CD4-positive, alpha-beta T cell treated with Interleukin-17A for 1 hour (primary cell): ENCODE measurements around the gene JAKMIP3.
"Not testable (repeated sequence)": the region's sequence is repeated elsewhere in the genome, so short reads cannot be mapped to it uniquely, and the experiment has no call there.

ENCODE experiments used
- DNase-seq: peaks from one replicate; pipeline ENCODE4 v3.0.0-alpha.2; 2020

JAKMIP3 gene

GRCh38 chr10:132068431-132069121, 2.8 kb downstream of the JAKMIP3 start:
- DNase-seq, result no peak

GRCh38 chr10:132069122-132069848, 3.5 kb downstream of the JAKMIP3 start:
- no peak for DNase-seq

GRCh38 chr10:132069849-132070182, 4.1 kb downstream of the JAKMIP3 start:
- DNase-seq, result no peak

- no peak for DNase-seq
Measured at GRCh38 chr10:132070724-132071123, 5.0 kb downstream of the JAKMIP3 start.

- DNase-seq, result no peak
Measured at GRCh38 chr10:132071667-132072066, 5.9 kb downstream of the JAKMIP3 start.

- no peak for DNase-seq
Measured at GRCh38 chr10:132075909-132076577, 10.3 kb downstream of the JAKMIP3 start.

- no peak for DNase-seq
Measured at GRCh38 chr10:132076578-132077081, 10.9 kb downstream of the JAKMIP3 start.

- no peak for DNase-seq
Measured at GRCh38 chr10:132077091-132077490, 11.3 kb downstream of the JAKMIP3 start.

- no peak for DNase-seq
Measured at GRCh38 chr10:132078746-132079345, 13.1 kb downstream of the JAKMIP3 start.

GRCh38 chr10:132084384-132084783, 18.6 kb downstream of the JAKMIP3 start:
- DNase-seq, result not testable (repeated sequence)

GRCh38 chr10:132093236-132093635, 27.5 kb downstream of the JAKMIP3 start:
- DNase-seq, result not testable (repeated sequence)

- no peak for DNase-seq
Measured at GRCh38 chr10:132094581-132095234, 29.0 kb downstream of the JAKMIP3 start.

- DNase-seq, result no peak
Measured at GRCh38 chr10:132095403-132096113, 29.8 kb downstream of the JAKMIP3 start.

GRCh38 chr10:132096223-132096622, 30.5 kb downstream of the JAKMIP3 start:
- DNase-seq, result no peak

- DNase-seq, result no peak
Measured at GRCh38 chr10:132096863-132097478, 31.2 kb downstream of the JAKMIP3 start.

GRCh38 chr10:132097609-132098377, 32.0 kb downstream of the JAKMIP3 start:
- no peak for DNase-seq

GRCh38 chr10:132098539-132099388, 33.0 kb downstream of the JAKMIP3 start:
- DNase-seq, result no peak

GRCh38 chr10:132099389-132100090, 33.8 kb downstream of the JAKMIP3 start:
- DNase-seq, result no peak

GRCh38 chr10:132100091-132100481, 34.3 kb downstream of the JAKMIP3 start:
- no peak for DNase-seq
